GM19463 (cell line): ENCODE data around the gene TGFBI.
"Not testable (repeated sequence)": the region's sequence is repeated elsewhere in the genome, so short reads cannot be mapped to it uniquely, and the experiment has no call there.

Experiments
- ATAC-seq: cut with Tn5 transposase; IDR thresholded peaks from one replicate; pipeline ENCODE4 v1.9.1; 2021; ENCODE audit warnings: mild to moderate bottlenecking, moderate library complexity; ENCODE audit not compliant: unreplicated experiment

TGFBI gene

GRCh38 chr5:136043968-136044610, 15.3 kb downstream of the TGFBI start:
- ATAC-seq, result no peak

- not testable (repeated sequence) for ATAC-seq
Measured at GRCh38 chr5:136045026-136045425, 16.2 kb downstream of the TGFBI start.

GRCh38 chr5:136046246-136046645, 17.5 kb downstream of the TGFBI start:
- no peak for ATAC-seq

GRCh38 chr5:136047858-136048257, 19.1 kb downstream of the TGFBI start:
- no peak for ATAC-seq

GRCh38 chr5:136048966-136049365, 20.2 kb downstream of the TGFBI start:
- no peak for ATAC-seq

GRCh38 chr5:136051486-136052220, 22.9 kb downstream of the TGFBI start:
- ATAC-seq, result no peak

GRCh38 chr5:136052692-136053335, 24.0 kb downstream of the TGFBI start:
- no peak for ATAC-seq

- ATAC-seq, result no peak
Measured at GRCh38 chr5:136053336-136054141, 24.8 kb downstream of the TGFBI start.

GRCh38 chr5:136054142-136055019, 25.6 kb downstream of the TGFBI start:
- no peak for ATAC-seq

- ATAC-seq, result no peak
Measured at GRCh38 chr5:136055612-136056309, 27.0 kb downstream of the TGFBI start.

GRCh38 chr5:136056336-136056735, 27.5 kb downstream of the TGFBI start:
- ATAC-seq, result no peak

GRCh38 chr5:136056771-136057335, 28.1 kb downstream of the TGFBI start:
- no peak for ATAC-seq

- no peak for ATAC-seq
Measured at GRCh38 chr5:136057401-136058038, 28.7 kb downstream of the TGFBI start.

- no peak for ATAC-seq
Measured at GRCh38 chr5:136058039-136058971, 29.5 kb downstream of the TGFBI start.

GRCh38 chr5:136058972-136059354, 30.2 kb downstream of the TGFBI start:
- ATAC-seq, result no peak

- ATAC-seq, result no peak
Measured at GRCh38 chr5:136060963-136061362, 32.2 kb downstream of the TGFBI start.

GRCh38 chr5:136061630-136062365, 33.0 kb downstream of the TGFBI start:
- ATAC-seq, result no peak
